Measurements from ENCODE around the gene LONP2. TPM values are rescaled to one million over a fixed set of nuclear protein-coding genes. Genes with fewer than 3 reads are reported as not detected.

Gene LONP2
- total and polyA plus RNA-seq, 2 of the 13 experiments (the other 11 are each of a cell fraction or from before 2014, with no cell fraction given) = 39.2 to 63.3 TPM

DNA sequence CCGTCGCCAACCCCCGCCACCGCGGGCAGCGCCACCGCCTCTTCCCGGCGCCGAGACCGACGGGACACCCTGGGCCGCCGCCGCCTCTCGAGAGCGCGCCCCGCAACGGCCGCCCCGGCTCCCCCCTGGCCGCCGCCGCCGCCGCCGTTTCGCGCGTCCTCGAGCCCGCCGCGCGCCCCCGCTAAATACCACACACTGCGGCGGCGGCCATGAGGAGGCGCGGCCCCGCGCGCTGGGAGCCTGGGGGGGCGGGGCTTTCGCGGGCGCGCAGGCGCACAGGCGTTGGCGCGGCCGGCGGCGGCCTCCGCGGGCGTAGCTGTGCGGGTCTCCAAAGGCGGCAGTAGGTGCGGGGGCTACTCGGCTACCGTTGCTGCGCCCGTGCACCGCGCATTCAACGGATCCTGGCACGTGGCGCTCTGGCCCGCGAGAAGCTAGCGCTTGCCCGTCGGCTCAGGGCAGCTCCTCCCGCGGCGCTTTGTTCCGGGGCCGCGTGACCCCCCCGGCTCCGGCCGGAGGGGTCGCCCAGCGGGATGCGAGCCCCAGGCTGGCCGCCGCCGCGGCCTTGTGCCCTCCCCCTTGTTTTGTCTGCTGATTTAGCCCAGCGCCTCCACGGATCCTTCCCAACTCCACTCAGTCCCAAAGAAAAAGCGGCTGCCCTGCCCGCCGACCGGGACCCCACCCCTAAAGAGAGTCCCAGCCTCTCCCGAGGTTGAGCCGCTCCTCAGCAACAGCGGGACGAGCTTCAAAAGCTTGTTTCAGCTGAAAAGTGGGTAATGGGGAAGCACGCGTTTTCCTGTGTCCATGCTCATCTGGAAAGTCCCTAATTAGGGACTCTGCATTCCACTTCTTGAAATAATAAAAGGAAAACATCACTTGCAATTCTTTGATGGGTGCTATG lies 141.4 kb downstream of the LONP2 start, which contains the start of gene SIAH1 (continued):
- TF ChIP-seq, protein P1, sequence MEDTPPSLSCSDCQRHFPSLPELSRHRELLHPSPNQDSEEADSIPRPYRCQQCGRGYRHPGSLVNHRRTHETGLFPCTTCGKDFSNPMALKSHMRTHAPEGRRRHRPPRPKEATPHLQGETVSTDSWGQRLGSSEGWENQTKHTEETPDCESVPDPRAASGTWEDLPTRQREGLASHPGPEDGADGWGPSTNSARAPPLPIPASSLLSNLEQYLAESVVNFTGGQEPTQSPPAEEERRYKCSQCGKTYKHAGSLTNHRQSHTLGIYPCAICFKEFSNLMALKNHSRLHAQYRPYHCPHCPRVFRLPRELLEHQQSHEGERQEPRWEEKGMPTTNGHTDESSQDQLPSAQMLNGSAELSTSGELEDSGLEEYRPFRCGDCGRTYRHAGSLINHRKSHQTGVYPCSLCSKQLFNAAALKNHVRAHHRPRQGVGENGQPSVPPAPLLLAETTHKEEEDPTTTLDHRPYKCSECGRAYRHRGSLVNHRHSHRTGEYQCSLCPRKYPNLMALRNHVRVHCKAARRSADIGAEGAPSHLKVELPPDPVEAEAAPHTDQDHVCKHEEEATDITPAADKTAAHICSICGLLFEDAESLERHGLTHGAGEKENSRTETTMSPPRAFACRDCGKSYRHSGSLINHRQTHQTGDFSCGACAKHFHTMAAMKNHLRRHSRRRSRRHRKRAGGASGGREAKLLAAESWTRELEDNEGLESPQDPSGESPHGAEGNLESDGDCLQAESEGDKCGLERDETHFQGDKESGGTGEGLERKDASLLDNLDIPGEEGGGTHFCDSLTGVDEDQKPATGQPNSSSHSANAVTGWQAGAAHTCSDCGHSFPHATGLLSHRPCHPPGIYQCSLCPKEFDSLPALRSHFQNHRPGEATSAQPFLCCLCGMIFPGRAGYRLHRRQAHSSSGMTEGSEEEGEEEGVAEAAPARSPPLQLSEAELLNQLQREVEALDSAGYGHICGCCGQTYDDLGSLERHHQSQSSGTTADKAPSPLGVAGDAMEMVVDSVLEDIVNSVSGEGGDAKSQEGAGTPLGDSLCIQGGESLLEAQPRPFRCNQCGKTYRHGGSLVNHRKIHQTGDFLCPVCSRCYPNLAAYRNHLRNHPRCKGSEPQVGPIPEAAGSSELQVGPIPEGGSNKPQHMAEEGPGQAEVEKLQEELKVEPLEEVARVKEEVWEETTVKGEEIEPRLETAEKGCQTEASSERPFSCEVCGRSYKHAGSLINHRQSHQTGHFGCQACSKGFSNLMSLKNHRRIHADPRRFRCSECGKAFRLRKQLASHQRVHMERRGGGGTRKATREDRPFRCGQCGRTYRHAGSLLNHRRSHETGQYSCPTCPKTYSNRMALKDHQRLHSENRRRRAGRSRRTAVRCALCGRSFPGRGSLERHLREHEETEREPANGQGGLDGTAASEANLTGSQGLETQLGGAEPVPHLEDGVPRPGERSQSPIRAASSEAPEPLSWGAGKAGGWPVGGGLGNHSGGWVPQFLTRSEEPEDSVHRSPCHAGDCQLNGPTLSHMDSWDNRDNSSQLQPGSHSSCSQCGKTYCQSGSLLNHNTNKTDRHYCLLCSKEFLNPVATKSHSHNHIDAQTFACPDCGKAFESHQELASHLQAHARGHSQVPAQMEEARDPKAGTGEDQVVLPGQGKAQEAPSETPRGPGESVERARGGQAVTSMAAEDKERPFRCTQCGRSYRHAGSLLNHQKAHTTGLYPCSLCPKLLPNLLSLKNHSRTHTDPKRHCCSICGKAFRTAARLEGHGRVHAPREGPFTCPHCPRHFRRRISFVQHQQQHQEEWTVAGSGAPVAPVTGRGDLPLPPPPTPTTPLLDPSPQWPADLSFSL (CRISPR knock-in tag; IDR thresholded peaks at IDR 0.05) = no peak
- TF ChIP-seq, protein P2, sequence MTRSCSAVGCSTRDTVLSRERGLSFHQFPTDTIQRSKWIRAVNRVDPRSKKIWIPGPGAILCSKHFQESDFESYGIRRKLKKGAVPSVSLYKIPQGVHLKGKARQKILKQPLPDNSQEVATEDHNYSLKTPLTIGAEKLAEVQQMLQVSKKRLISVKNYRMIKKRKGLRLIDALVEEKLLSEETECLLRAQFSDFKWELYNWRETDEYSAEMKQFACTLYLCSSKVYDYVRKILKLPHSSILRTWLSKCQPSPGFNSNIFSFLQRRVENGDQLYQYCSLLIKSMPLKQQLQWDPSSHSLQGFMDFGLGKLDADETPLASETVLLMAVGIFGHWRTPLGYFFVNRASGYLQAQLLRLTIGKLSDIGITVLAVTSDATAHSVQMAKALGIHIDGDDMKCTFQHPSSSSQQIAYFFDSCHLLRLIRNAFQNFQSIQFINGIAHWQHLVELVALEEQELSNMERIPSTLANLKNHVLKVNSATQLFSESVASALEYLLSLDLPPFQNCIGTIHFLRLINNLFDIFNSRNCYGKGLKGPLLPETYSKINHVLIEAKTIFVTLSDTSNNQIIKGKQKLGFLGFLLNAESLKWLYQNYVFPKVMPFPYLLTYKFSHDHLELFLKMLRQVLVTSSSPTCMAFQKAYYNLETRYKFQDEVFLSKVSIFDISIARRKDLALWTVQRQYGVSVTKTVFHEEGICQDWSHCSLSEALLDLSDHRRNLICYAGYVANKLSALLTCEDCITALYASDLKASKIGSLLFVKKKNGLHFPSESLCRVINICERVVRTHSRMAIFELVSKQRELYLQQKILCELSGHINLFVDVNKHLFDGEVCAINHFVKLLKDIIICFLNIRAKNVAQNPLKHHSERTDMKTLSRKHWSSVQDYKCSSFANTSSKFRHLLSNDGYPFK (CRISPR knock-in tag; IDR thresholded peaks at IDR 0.05; ENCODE audit: borderline replicate concordance) = no peak; the same call in 1 of the 2 replicates
- TF ChIP-seq, protein P3, sequence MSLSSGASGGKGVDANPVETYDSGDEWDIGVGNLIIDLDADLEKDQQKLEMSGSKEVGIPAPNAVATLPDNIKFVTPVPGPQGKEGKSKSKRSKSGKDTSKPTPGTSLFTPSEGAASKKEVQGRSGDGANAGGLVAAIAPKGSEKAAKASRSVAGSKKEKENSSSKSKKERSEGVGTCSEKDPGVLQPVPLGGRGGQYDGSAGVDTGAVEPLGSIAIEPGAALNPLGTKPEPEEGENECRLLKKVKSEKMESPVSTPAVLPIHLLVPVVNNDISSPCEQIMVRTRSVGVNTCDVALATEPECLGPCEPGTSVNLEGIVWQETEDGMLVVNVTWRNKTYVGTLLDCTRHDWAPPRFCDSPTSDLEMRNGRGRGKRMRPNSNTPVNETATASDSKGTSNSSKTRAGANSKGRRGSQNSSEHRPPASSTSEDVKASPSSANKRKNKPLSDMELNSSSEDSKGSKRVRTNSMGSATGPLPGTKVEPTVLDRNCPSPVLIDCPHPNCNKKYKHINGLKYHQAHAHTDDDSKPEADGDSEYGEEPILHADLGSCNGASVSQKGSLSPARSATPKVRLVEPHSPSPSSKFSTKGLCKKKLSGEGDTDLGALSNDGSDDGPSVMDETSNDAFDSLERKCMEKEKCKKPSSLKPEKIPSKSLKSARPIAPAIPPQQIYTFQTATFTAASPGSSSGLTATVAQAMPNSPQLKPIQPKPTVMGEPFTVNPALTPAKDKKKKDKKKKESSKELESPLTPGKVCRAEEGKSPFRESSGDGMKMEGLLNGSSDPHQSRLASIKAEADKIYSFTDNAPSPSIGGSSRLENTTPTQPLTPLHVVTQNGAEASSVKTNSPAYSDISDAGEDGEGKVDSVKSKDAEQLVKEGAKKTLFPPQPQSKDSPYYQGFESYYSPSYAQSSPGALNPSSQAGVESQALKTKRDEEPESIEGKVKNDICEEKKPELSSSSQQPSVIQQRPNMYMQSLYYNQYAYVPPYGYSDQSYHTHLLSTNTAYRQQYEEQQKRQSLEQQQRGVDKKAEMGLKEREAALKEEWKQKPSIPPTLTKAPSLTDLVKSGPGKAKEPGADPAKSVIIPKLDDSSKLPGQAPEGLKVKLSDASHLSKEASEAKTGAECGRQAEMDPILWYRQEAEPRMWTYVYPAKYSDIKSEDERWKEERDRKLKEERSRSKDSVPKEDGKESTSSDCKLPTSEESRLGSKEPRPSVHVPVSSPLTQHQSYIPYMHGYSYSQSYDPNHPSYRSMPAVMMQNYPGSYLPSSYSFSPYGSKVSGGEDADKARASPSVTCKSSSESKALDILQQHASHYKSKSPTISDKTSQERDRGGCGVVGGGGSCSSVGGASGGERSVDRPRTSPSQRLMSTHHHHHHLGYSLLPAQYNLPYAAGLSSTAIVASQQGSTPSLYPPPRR (CRISPR knock-in tag; IDR thresholded peaks at IDR 0.05; ENCODE audit: borderline replicate concordance) = no peak
- TF ChIP-seq MTF2 (CRISPR knock-in tag; IDR thresholded peaks at IDR 0.05; ENCODE audit: borderline replicate concordance) = peak; percentile 65; the same call in 1 of the 2 replicates
- TF ChIP-seq ZFP36L1 (CRISPR knock-in tag; IDR thresholded peaks at IDR 0.05) = no peak
